ENCODE measurements around the gene ZNF662.

ZNF662 gene

GRCh38 chr3:42902257-42902656, 3.7 kb upstream of the ZNF662 start:
- H3K36me3 Mint-ChIP-seq, result peaks cover 7% of the 10 kb centered on the region
- no peaks in the 10 kb centered on the region for H3K4me1 Mint-ChIP-seq
- peaks cover 41% of the 10 kb centered on the region for H3K27me3 Mint-ChIP-seq
- peaks cover 8% of the 10 kb centered on the region for H3K9me3 Mint-ChIP-seq
- no peak for ATAC-seq
- H3K27ac Mint-ChIP-seq, result no peak overlapping the region
- no peak overlapping the region for H3K4me3 Mint-ChIP-seq

GRCh38 chr3:42904076-42904475, 1.9 kb upstream of the ZNF662 start:
- Mint-ChIP-seq H3K4me1 (no peaks in the 10 kb centered on the region), H3K9me3 (peaks cover 8% of the 10 kb centered on the region), H3K4me3 (no peak overlapping the region), H3K36me3 (peaks cover 7% of the 10 kb centered on the region), H3K27me3 (peaks cover 59% of the 10 kb centered on the region), H3K27ac (no peak overlapping the region)
- no peak for ATAC-seq

GRCh38 chr3:42905740-42906069, 237 bp upstream of the ZNF662 start:
- no peak overlapping the region for H3K27ac Mint-ChIP-seq
- H3K27me3 Mint-ChIP-seq, result peaks cover 59% of the 10 kb centered on the region
- H3K36me3 Mint-ChIP-seq, result peaks cover 7% of the 10 kb centered on the region
- H3K9me3 Mint-ChIP-seq, result peaks cover 8% of the 10 kb centered on the region
- H3K4me3 Mint-ChIP-seq, result peak overlapping the region; percentile 57
- no peak for ATAC-seq
- H3K4me1 Mint-ChIP-seq, result no peaks in the 10 kb centered on the region

- no peak for ATAC-seq
- peaks cover 7% of the 10 kb centered on the region for H3K36me3 Mint-ChIP-seq
- H3K27ac Mint-ChIP-seq, result no peak overlapping the region
- H3K27me3 Mint-ChIP-seq, result peaks cover 59% of the 10 kb centered on the region
- H3K4me1 Mint-ChIP-seq, result no peaks in the 10 kb centered on the region
- peaks cover 8% of the 10 kb centered on the region for H3K9me3 Mint-ChIP-seq
- H3K4me3 Mint-ChIP-seq, result no peak overlapping the region
Observed at GRCh38 chr3:42906848-42907183, 874 bp downstream of the ZNF662 start.

GRCh38 chr3:42908675-42909074, 2.7 kb downstream of the ZNF662 start:
- Mint-ChIP-seq H3K4me3 (no peak overlapping the region), H3K36me3 (peaks cover 7% of the 10 kb centered on the region)

GRCh38 chr3:42911551-42911950, 5.6 kb downstream of the ZNF662 start:
- peaks cover 6% of the 10 kb centered on the region for H3K36me3 Mint-ChIP-seq

More at GRCh38 chr3:42908675-42909074, 2.7 kb downstream of the ZNF662 start:
- Mint-ChIP-seq H3K4me1 (no peaks in the 10 kb centered on the region), H3K27me3 (peaks cover 54% of the 10 kb centered on the region), H3K27ac (no peak overlapping the region), H3K9me3 (peaks cover 11% of the 10 kb centered on the region)
- no peak for ATAC-seq

GRCh38 chr3:42914771-42915515, 9.0 kb downstream of the ZNF662 start:
- Mint-ChIP-seq H3K9me3 (peaks cover 18% of the 10 kb centered on the region), H3K36me3 (peaks cover 6% of the 10 kb centered on the region), H3K27me3 (no peaks in the 10 kb centered on the region), H3K27ac (no peak overlapping the region), H3K4me3 (no peak overlapping the region), H3K4me1 (no peaks in the 10 kb centered on the region)
- no peak for ATAC-seq

More at GRCh38 chr3:42911551-42911950, 5.6 kb downstream of the ZNF662 start:
- no peaks in the 10 kb centered on the region for H3K4me1 Mint-ChIP-seq
- H3K27ac Mint-ChIP-seq, result no peak overlapping the region
- H3K9me3 Mint-ChIP-seq, result peaks cover 14% of the 10 kb centered on the region
- no peak overlapping the region for H3K4me3 Mint-ChIP-seq
- no peak for ATAC-seq
- peaks cover 25% of the 10 kb centered on the region for H3K27me3 Mint-ChIP-seq

GRCh38 chr3:42923606-42924005, 17.7 kb downstream of the ZNF662 start:
- Mint-ChIP-seq H3K9me3 (peaks cover 2% of the 10 kb centered on the region), H3K36me3 (no peaks in the 10 kb centered on the region), H3K4me3 (no peak overlapping the region), H3K27me3 (peaks cover 14% of the 10 kb centered on the region), H3K27ac (no peak overlapping the region), H3K4me1 (no peaks in the 10 kb centered on the region)
- no peak for ATAC-seq

- no peaks in the 10 kb centered on the region for H3K9me3 Mint-ChIP-seq
- no peaks in the 10 kb centered on the region for H3K36me3 Mint-ChIP-seq
- no peak overlapping the region for H3K27ac Mint-ChIP-seq
- ATAC-seq, result no peak
- H3K4me3 Mint-ChIP-seq, result no peak overlapping the region
- H3K4me1 Mint-ChIP-seq, result no peaks in the 10 kb centered on the region
- peaks cover 14% of the 10 kb centered on the region for H3K27me3 Mint-ChIP-seq
Observed at GRCh38 chr3:42926310-42926709, 20.4 kb downstream of the ZNF662 start.

GRCh38 chr3:42934111-42934510, 28.2 kb downstream of the ZNF662 start:
- Mint-ChIP-seq H3K4me1 (no peaks in the 10 kb centered on the region), H3K4me3 (no peak overlapping the region), H3K36me3 (no peaks in the 10 kb centered on the region), H3K27me3 (peaks cover 18% of the 10 kb centered on the region), H3K27ac (no peak overlapping the region), H3K9me3 (no peaks in the 10 kb centered on the region)
- no peak for ATAC-seq

GRCh38 chr3:42934910-42935309, 29.0 kb downstream of the ZNF662 start:
- Mint-ChIP-seq H3K4me1 (no peaks in the 10 kb centered on the region), H3K4me3 (no peak overlapping the region), H3K9me3 (no peaks in the 10 kb centered on the region), H3K27me3 (peaks cover 26% of the 10 kb centered on the region), H3K36me3 (no peaks in the 10 kb centered on the region), H3K27ac (no peak overlapping the region)
- no peak for ATAC-seq

GRCh38 chr3:42935472-42935871, 29.5 kb downstream of the ZNF662 start:
- H3K36me3 Mint-ChIP-seq, result no peaks in the 10 kb centered on the region
- no peaks in the 10 kb centered on the region for H3K9me3 Mint-ChIP-seq
- no peaks in the 10 kb centered on the region for H3K4me1 Mint-ChIP-seq
- no peak for ATAC-seq
- peaks cover 32% of the 10 kb centered on the region for H3K27me3 Mint-ChIP-seq
- no peak overlapping the region for H3K27ac Mint-ChIP-seq
- H3K4me3 Mint-ChIP-seq, result no peak overlapping the region

- no peak overlapping the region for H3K4me3 Mint-ChIP-seq
- no peak for ATAC-seq
- no peaks in the 10 kb centered on the region for H3K9me3 Mint-ChIP-seq
- H3K4me1 Mint-ChIP-seq, result no peaks in the 10 kb centered on the region
- H3K27me3 Mint-ChIP-seq, result peaks cover 36% of the 10 kb centered on the region
- no peaks in the 10 kb centered on the region for H3K36me3 Mint-ChIP-seq
- no peak overlapping the region for H3K27ac Mint-ChIP-seq
Observed at GRCh38 chr3:42936157-42936981, 30.4 kb downstream of the ZNF662 start.

- Mint-ChIP-seq H3K9me3 (no peaks in the 10 kb centered on the region), H3K4me3 (no peak overlapping the region), H3K36me3 (no peaks in the 10 kb centered on the region), H3K4me1 (no peaks in the 10 kb centered on the region), H3K27me3 (peaks cover 44% of the 10 kb centered on the region), H3K27ac (no peak overlapping the region)
- ATAC-seq, result no peak
Observed at GRCh38 chr3:42937334-42937733, 31.4 kb downstream of the ZNF662 start.

- H3K4me1 Mint-ChIP-seq, result no peaks in the 10 kb centered on the region
- H3K27ac Mint-ChIP-seq, result no peak overlapping the region
- H3K27me3 Mint-ChIP-seq, result peaks cover 39% of the 10 kb centered on the region
- H3K4me3 Mint-ChIP-seq, result no peak overlapping the region
- no peak for ATAC-seq
- H3K36me3 Mint-ChIP-seq, result no peaks in the 10 kb centered on the region
- H3K9me3 Mint-ChIP-seq, result no peaks in the 10 kb centered on the region
Observed at GRCh38 chr3:42942693-42943092, 36.8 kb downstream of the ZNF662 start.

GRCh38 chr3:42946050-42946449, 40.1 kb downstream of the ZNF662 start:
- peaks cover 21% of the 10 kb centered on the region for H3K27me3 Mint-ChIP-seq
- no peaks in the 10 kb centered on the region for H3K9me3 Mint-ChIP-seq
- H3K27ac Mint-ChIP-seq, result no peak overlapping the region
- no peaks in the 10 kb centered on the region for H3K36me3 Mint-ChIP-seq
- H3K4me1 Mint-ChIP-seq, result no peaks in the 10 kb centered on the region
- no peak overlapping the region for H3K4me3 Mint-ChIP-seq
- no peak for ATAC-seq

Measured in stimulated activated memory B cell treated with anti-CD40 and anti-IgM and Interleukin-4, amounts not matched to agents 10 μg/mL and 1 μg/mL and 100 μg/mL, for 72 hours (primary cell).